GM12872 (cell line): Measurements from ENCODE around the gene SRI.

Experiments used
- TF ChIP-seq, protein P1 (sequence below): IDR thresholded peaks from 3 replicates; pipeline ENCODE4 v1.5.1; 2011; ENCODE audit warnings: low read depth, mild to moderate bottlenecking, low read length, moderate library complexity; ENCODE audit not compliant: insufficient read depth

SRI gene, protein sequence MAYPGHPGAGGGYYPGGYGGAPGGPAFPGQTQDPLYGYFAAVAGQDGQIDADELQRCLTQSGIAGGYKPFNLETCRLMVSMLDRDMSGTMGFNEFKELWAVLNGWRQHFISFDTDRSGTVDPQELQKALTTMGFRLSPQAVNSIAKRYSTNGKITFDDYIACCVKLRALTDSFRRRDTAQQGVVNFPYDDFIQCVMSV

DNA sequence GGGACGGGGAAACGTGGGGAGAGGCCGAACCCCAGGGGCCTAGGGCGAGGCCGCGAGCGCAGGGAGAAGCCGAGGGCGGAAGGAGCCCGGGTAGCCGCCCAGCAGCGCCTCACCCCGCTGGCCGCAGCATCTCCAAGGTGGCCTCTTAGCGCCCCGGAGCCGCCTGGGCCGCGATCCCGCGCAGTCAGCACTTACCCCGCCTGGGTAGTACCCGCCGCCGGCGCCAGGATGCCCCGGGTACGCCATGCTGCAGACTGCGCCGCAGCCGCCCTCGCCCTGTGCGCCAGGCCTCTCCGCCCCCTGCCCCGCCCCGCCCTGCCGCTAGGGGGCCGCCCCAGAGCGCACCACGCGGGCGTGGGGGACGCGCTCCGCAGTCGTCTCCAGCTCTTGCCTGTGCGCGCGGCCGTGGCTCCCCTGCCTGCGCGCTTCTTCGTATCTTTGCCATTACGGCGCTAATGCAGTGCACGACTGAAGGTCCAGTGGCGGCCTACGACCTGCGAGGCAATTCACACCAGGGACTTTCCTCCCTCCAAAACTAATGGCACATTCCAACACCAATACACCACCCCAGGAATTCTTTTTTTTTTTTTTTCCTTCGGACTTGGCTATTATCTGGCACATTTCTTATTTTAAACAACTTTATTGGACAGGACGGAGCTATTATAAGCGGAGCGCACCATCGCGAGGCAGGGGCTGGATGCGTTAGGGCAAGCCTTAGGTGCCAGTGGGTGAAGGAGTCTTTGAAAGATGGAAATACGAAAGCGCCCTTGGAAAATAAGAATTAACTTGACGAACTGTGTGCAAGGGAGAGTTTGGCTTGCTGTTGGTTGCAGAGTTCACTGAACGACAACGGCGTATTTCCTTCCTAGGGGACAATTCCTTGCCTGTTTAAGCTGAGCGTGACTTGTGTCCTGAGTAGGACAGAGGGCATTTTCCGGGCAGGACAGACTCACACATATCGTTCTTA is at the start of gene SRI:
TSS of gene SRI (minus strand) at position 258 of the 967 bp plus-strand sequence. CDS start at position 246, 12 bp downstream.
- TF ChIP-seq, protein P1, sequence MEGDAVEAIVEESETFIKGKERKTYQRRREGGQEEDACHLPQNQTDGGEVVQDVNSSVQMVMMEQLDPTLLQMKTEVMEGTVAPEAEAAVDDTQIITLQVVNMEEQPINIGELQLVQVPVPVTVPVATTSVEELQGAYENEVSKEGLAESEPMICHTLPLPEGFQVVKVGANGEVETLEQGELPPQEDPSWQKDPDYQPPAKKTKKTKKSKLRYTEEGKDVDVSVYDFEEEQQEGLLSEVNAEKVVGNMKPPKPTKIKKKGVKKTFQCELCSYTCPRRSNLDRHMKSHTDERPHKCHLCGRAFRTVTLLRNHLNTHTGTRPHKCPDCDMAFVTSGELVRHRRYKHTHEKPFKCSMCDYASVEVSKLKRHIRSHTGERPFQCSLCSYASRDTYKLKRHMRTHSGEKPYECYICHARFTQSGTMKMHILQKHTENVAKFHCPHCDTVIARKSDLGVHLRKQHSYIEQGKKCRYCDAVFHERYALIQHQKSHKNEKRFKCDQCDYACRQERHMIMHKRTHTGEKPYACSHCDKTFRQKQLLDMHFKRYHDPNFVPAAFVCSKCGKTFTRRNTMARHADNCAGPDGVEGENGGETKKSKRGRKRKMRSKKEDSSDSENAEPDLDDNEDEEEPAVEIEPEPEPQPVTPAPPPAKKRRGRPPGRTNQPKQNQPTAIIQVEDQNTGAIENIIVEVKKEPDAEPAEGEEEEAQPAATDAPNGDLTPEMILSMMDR: peak; percentile 77

DNA sequence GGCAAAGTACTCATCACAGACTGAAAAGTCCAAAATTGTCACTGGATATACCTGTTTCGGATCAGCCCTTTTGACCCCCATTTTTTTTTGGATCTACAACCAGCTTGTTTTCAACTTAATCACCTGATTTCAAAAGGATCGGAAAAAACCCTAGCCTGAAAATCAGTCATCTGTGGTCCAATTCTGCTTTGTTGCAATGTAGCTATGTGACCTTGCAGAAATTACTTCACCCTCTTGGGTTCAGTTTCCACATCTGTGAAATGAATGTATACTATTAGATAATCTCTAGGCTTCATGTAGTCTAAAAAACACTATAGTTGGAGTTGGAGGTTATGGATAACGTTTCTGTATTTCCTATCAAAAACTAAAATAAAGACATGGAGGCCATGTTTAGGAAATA is 49.7 kb upstream of the SRI start:
- TF ChIP-seq, protein P1: no peak

DNA sequence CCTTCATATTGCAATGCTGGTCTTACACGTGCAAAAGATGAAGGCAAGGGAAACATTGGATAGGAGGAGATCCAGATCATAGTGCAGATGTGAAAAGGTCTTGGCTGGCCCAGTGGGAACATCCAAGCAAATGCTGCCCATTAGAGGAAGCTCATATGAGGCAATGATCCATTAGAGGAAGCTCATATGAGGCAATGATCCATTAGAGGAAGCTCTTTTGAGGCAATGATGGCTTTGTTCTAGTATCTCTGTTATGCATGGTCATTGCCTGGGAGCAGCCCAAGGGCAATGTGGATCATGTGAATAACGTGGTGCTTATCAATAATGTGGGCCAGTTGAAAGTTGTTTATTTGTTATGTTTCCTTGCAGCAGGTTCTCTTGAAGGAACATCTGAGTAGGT is 49.0 kb upstream of the SRI start:
- TF ChIP-seq, protein P1: no peak

DNA sequence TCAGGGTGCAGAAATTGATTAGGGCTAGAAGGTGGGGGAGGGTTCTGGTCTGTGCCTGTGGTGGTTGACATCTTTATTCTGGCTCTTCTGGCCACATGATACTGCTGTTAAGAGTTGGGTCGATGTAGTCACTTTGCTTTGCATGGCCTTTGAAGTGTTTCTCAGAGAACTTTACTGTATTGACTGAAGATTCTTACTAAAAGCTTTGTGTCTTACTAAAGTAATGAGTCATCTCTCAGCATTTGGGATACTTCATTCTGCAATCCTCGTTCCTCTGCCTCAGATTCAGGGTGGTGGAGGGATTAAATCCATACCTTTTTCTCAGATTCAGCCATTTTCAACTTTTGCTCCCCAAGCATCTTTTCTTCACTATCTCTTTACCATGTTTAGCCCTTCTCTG is 48.2 kb upstream of the SRI start:
- TF ChIP-seq, protein P1: no peak

DNA sequence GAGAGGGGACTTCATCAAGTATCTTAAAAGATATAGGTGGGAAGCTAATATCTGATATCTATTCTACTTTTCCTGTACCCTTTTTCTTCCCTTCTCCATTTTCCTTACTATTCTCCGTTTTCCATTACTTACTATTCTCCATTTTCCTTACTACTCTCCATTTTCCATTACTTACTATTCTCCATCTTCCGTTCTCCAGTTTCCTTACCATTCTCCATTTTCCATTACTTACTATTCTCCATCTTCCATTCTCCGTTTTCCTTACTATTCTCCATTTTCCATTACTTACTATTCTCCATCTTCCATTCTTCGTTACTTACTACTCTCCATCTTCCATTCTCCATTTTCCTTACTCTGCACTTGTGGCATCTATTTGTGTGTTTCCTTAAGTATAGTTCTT is 47.6 kb upstream of the SRI start:
- TF ChIP-seq, protein P1: no peak

DNA sequence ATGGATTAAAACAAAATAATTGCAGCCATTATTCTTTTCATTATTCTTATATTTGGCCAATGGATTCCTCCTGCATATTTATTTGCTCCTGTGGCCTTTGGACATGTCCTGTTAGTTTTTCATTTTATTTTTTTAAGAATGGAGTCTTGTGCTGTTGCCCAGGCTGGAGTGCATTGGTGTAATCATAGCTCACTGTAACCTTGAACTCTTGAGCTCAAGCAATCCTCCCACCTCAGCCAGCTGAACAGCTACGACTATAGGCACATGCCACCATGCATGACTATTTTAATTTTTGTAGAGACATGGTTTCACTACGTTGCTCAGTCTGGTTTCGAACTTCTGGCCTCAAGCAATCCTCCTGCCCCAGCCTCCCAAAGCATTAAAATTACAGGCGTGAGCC is 42.7 kb upstream of the SRI start:
- TF ChIP-seq, protein P1: no peak

DNA sequence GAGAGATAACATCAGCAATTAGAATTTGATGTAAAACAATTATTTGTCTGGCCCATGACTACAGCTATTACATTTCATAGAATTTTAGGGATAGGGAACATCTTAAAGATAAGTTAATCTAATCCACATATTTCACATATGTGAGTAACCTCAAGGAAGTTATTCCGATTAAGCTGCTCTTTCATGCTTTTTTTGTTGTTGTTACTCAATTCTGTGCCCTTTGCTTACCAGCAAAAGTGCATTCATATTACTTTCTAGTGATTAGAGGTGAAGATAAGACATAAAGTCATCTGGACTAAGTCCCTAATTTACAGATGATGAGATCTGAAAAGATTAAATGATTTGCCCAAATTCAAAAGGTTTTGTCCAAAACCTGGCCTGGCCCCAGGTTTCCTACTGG is 40.9 kb upstream of the SRI start:
- TF ChIP-seq, protein P1: no peak
